ENCODE data around the gene NFE2.
"Not testable (repeated sequence)": the region's sequence is repeated elsewhere in the genome, so short reads cannot be mapped to it uniquely, and the experiment has no call there.

NFE2 gene

DNA sequence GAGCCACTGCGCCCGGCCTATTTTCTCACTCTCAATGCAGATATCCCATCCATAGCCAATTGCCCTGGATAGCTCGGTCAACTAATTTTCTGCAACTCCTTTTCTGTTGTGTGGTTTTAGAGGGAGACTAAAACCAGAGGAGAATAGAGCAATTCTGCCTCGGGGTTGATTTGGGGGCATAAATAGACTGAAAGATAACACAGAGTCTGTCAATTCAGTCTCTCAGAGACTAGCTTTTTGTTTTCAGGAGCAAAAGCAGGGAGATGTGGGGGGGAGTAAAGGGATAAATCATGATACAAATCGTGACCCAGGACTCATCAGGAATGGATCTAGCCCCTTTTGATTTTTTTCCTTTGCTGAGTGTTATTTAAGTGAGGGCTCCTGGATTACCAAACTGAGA, 30.6 kb upstream of the NFE2 start:
- no CpG with 5 or more reads among the region's 5 CpGs for WGBS (ENCODE audit: insufficient coverage, insufficient read length)
- H3K36me3 ChIP-seq (ENCODE audit: control insufficient read depth, insufficient read depth, low read length) = no peaks in the 10 kb centered on the region
- H3K4me3 ChIP-seq (ENCODE audit: low read length) = no peak overlapping the region
- H3K4me1 ChIP-seq (ENCODE audit: control insufficient read depth, insufficient read depth, low read length) = no peaks in the 10 kb centered on the region
- H3K27me3 ChIP-seq (ENCODE audit: control insufficient read depth, insufficient read depth, low read length) = no peaks in the 10 kb centered on the region
- no peak for DNase-seq (ENCODE audit: low read depth, low spot score)
- no peak overlapping the region for H3K27ac ChIP-seq (ENCODE audit: low read length)
- no peaks in the 10 kb centered on the region for H3K9me3 ChIP-seq (ENCODE audit: control insufficient read depth, insufficient read depth, low read length)

- H3K27ac ChIP-seq (ENCODE audit: low read length) = no peak overlapping the region
- WGBS (ENCODE audit: insufficient coverage, insufficient read length) = no CpG with 5 or more reads among the region's 3 CpGs
- H3K36me3 ChIP-seq (ENCODE audit: control insufficient read depth, insufficient read depth, low read length) = no peaks in the 10 kb centered on the region
- H3K27me3 ChIP-seq (ENCODE audit: control insufficient read depth, insufficient read depth, low read length) = no peaks in the 10 kb centered on the region
- H3K4me3 ChIP-seq (ENCODE audit: low read length) = no peak overlapping the region
- no peak for DNase-seq (ENCODE audit: low read depth, low spot score)
- H3K9me3 ChIP-seq (ENCODE audit: control insufficient read depth, insufficient read depth, low read length) = no peaks in the 10 kb centered on the region
- no peaks in the 10 kb centered on the region for H3K4me1 ChIP-seq (ENCODE audit: control insufficient read depth, insufficient read depth, low read length)
Observed at GRCh38 chr12:54330442-54330841, 29.6 kb upstream of the NFE2 start.

- Histone ChIP-seq H3K36me3 (ENCODE audit: control insufficient read depth, insufficient read depth, low read length) (no peaks in the 10 kb centered on the region), H3K27me3 (ENCODE audit: control insufficient read depth, insufficient read depth, low read length) (no peaks in the 10 kb centered on the region), H3K4me1 (ENCODE audit: control insufficient read depth, insufficient read depth, low read length) (no peaks in the 10 kb centered on the region), H3K9me3 (ENCODE audit: control insufficient read depth, insufficient read depth, low read length) (no peaks in the 10 kb centered on the region), H3K4me3 (ENCODE audit: low read length) (no peak overlapping the region), H3K27ac (ENCODE audit: low read length) (no peak overlapping the region)
- DNase-seq (ENCODE audit: low read depth, low spot score) = no peak
- WGBS (ENCODE audit: insufficient coverage, insufficient read length) = no CpG with 5 or more reads among the region's 5 CpGs
Observed at GRCh38 chr12:54329759-54330158, 28.9 kb upstream of the NFE2 start.

GRCh38 chr12:54328595-54329337, 28.0 kb upstream of the NFE2 start:
- H3K4me1 ChIP-seq (ENCODE audit: control insufficient read depth, insufficient read depth, low read length) = no peaks in the 10 kb centered on the region
- no peak overlapping the region for H3K27ac ChIP-seq (ENCODE audit: low read length)
- DNase-seq (ENCODE audit: low read depth, low spot score) = no peak
- no peaks in the 10 kb centered on the region for H3K27me3 ChIP-seq (ENCODE audit: control insufficient read depth, insufficient read depth, low read length)
- no peak overlapping the region for H3K4me3 ChIP-seq (ENCODE audit: low read length)
- no peaks in the 10 kb centered on the region for H3K9me3 ChIP-seq (ENCODE audit: control insufficient read depth, insufficient read depth, low read length)
- WGBS (ENCODE audit: insufficient coverage, insufficient read length) = no CpG with 5 or more reads among the region's 6 CpGs
- H3K36me3 ChIP-seq (ENCODE audit: control insufficient read depth, insufficient read depth, low read length) = no peaks in the 10 kb centered on the region

- not testable (repeated sequence) for H3K4me1 ChIP-seq (ENCODE audit: control insufficient read depth, insufficient read depth, low read length); DNase-seq (ENCODE audit: low read depth, low spot score); H3K9me3 ChIP-seq (ENCODE audit: control insufficient read depth, insufficient read depth, low read length); H3K36me3 ChIP-seq (ENCODE audit: control insufficient read depth, insufficient read depth, low read length); H3K27me3 ChIP-seq (ENCODE audit: control insufficient read depth, insufficient read depth, low read length); H3K27ac ChIP-seq (ENCODE audit: low read length)
- WGBS (ENCODE audit: insufficient coverage, insufficient read length) = no CpG with 5 or more reads among the region's 22 CpGs
- H3K4me3 ChIP-seq (ENCODE audit: low read length) = peak overlapping the region; percentile 92; the same call in 1 of the 2 replicates
Observed at GRCh38 chr12:54325442-54326109, 24.8 kb upstream of the NFE2 start.

GRCh38 chr12:54324617-54325441, 24.0 kb upstream of the NFE2 start, which contains the start of gene COPZ1:
Gene COPZ1, plus strand, starts transcription at chr12:54325131. Its CDS starts 33 bp downstream, at chr12:54325164.
- H3K27me3 ChIP-seq (ENCODE audit: control insufficient read depth, insufficient read depth, low read length) = no peaks in the 10 kb centered on the region
- H3K36me3 ChIP-seq (ENCODE audit: control insufficient read depth, insufficient read depth, low read length) = no peaks in the 10 kb centered on the region
- peak within 1 kb of the TSS; percentile 92 for H3K4me3 ChIP-seq (ENCODE audit: low read length)
- peak; percentile 99 for DNase-seq (ENCODE audit: low read depth, low spot score)
- H3K9me3 ChIP-seq (ENCODE audit: control insufficient read depth, insufficient read depth, low read length) = no peaks in the 10 kb centered on the region
- no CpG with 5 or more reads among the region's 34 CpGs for WGBS (ENCODE audit: insufficient coverage, insufficient read length)
- no peaks in the 10 kb centered on the region for H3K4me1 ChIP-seq (ENCODE audit: control insufficient read depth, insufficient read depth, low read length)
- H3K27ac ChIP-seq (ENCODE audit: low read length) = no peak within 1 kb of the TSS

- WGBS (ENCODE audit: insufficient coverage, insufficient read length) = no CpG with 5 or more reads among the region's 5 CpGs
- no peaks in the 10 kb centered on the region for H3K4me1 ChIP-seq (ENCODE audit: control insufficient read depth, insufficient read depth, low read length)
- no peaks in the 10 kb centered on the region for H3K36me3 ChIP-seq (ENCODE audit: control insufficient read depth, insufficient read depth, low read length)
- DNase-seq (ENCODE audit: low read depth, low spot score) = no peak
- H3K27ac ChIP-seq (ENCODE audit: low read length) = no peak overlapping the region
- H3K4me3 ChIP-seq (ENCODE audit: low read length) = no peak overlapping the region
- no peaks in the 10 kb centered on the region for H3K9me3 ChIP-seq (ENCODE audit: control insufficient read depth, insufficient read depth, low read length)
- H3K27me3 ChIP-seq (ENCODE audit: control insufficient read depth, insufficient read depth, low read length) = no peaks in the 10 kb centered on the region
Observed at GRCh38 chr12:54321363-54321762, 20.5 kb upstream of the NFE2 start.

- WGBS (ENCODE audit: insufficient coverage, insufficient read length) = no CpG with 5 or more reads among the region's 7 CpGs
- not testable (repeated sequence) for DNase-seq (ENCODE audit: low read depth, low spot score); H3K27me3 ChIP-seq (ENCODE audit: control insufficient read depth, insufficient read depth, low read length)
Observed at GRCh38 chr12:54312309-54312708, 11.5 kb upstream of the NFE2 start.

GRCh38 chr12:54311051-54311450, 10.2 kb upstream of the NFE2 start:
- H3K27me3 ChIP-seq (ENCODE audit: control insufficient read depth, insufficient read depth, low read length) = no peaks in the 10 kb centered on the region
- no peaks in the 10 kb centered on the region for H3K9me3 ChIP-seq (ENCODE audit: control insufficient read depth, insufficient read depth, low read length)
- no CpG with 5 or more reads among the region's 2 CpGs for WGBS (ENCODE audit: insufficient coverage, insufficient read length)

More at GRCh38 chr12:54312309-54312708, 11.5 kb upstream of the NFE2 start:
- H3K27ac ChIP-seq (ENCODE audit: low read length); H3K4me3 ChIP-seq (ENCODE audit: low read length); H3K9me3 ChIP-seq (ENCODE audit: control insufficient read depth, insufficient read depth, low read length); H3K36me3 ChIP-seq (ENCODE audit: control insufficient read depth, insufficient read depth, low read length); H3K4me1 ChIP-seq (ENCODE audit: control insufficient read depth, insufficient read depth, low read length): not testable (repeated sequence)

GRCh38 chr12:54306925-54307741, 6.3 kb upstream of the NFE2 start:
- Histone ChIP-seq H3K36me3 (ENCODE audit: control insufficient read depth, insufficient read depth, low read length) (no peaks in the 10 kb centered on the region), H3K4me1 (ENCODE audit: control insufficient read depth, insufficient read depth, low read length) (peaks cover 11% of the 10 kb centered on the region), H3K4me3 (ENCODE audit: low read length) (no peak overlapping the region), H3K27me3 (ENCODE audit: control insufficient read depth, insufficient read depth, low read length) (no peaks in the 10 kb centered on the region), H3K9me3 (ENCODE audit: control insufficient read depth, insufficient read depth, low read length) (no peaks in the 10 kb centered on the region), H3K27ac (ENCODE audit: low read length) (no peak overlapping the region)
- WGBS (ENCODE audit: insufficient coverage, insufficient read length) = no CpG with 5 or more reads among the region's 8 CpGs
- no peak for DNase-seq (ENCODE audit: low read depth, low spot score)

More at GRCh38 chr12:54311051-54311450, 10.2 kb upstream of the NFE2 start:
- Histone ChIP-seq H3K4me3 (ENCODE audit: low read length) (no peak overlapping the region), H3K4me1 (ENCODE audit: control insufficient read depth, insufficient read depth, low read length) (peaks cover 6% of the 10 kb centered on the region), H3K27ac (ENCODE audit: low read length) (no peak overlapping the region), H3K36me3 (ENCODE audit: control insufficient read depth, insufficient read depth, low read length) (no peaks in the 10 kb centered on the region)
- DNase-seq (ENCODE audit: low read depth, low spot score) = no peak

Measured in iPS DF 6.9 (cell line).